ENCODE data around the gene PRAMEF5. TPM values are rescaled to one million over a fixed set of nuclear protein-coding genes. Genes with fewer than 3 reads are reported as not detected.
"Not testable (repeated sequence)": the region's sequence is repeated elsewhere in the genome, so short reads cannot be mapped to it uniquely, and the experiment has no call there.

Gene PRAMEF5
- total RNA-seq (ENCODE audit: low replicate concordance) = not detected in 2 replicates
- long read RNA-seq = 0 reads

DNA sequence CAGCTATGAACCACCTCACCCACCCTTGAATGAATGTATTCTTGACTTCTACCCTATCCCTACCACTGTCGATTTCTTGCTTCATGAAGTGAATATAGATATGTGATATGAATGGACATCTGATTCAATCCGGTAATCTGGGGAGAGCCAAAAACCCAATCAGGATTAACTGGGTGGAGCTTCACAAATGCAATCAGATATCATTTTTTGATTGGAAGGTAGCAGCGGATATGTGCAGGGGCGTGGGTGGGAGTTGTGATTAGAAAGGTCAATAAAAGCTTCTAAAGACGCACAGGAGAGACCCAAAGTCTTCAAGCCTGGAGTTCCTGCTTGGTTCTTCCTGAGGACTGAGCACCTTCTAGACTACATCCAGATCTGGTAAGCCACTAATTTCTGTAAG lies at the start of gene PRAMEF5:
TSS of gene PRAMEF5 (plus strand) at position 301 of the 400 bp plus-strand sequence. CDS start 5,071 bp downstream, outside the sequence.
- not testable (repeated sequence) for DNase-seq (ENCODE audit: extremely low spot score, unreplicated experiment); H3K27me3 Mint-ChIP-seq; H3K4me3 Mint-ChIP-seq; H3K36me3 Mint-ChIP-seq; H3K27ac Mint-ChIP-seq; H3K4me1 Mint-ChIP-seq (ENCODE audit: unreplicated experiment); H3K9me3 Mint-ChIP-seq

GRCh38 chr1:13208712-13209111 lies 45.3 kb upstream of the PRAMEF5 start:
- H3K4me1 Mint-ChIP-seq (ENCODE audit: unreplicated experiment); H3K4me3 Mint-ChIP-seq; DNase-seq (ENCODE audit: extremely low spot score, unreplicated experiment); H3K27ac Mint-ChIP-seq; H3K27me3 Mint-ChIP-seq; H3K9me3 Mint-ChIP-seq; H3K36me3 Mint-ChIP-seq: not testable (repeated sequence)

DNA sequence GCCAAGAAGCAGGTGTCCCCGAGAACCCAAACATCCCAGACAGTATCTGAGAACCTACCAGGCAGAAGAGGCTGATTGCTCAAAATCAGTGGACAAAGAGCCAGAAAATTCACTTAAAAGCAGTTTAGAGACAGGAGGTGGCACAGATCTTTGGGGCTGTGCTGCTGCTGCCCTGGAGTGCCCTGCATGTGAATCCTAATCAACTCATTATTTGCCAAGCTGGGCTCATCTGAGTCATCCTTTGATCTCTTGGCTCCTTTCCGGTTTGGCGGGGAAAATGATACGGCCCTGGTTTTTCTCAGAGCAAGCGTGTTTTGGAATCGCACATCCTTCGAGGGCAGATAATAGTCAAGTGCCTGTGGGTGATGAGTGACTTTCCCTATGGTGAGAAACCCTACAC lies 37.4 kb upstream of the PRAMEF5 start:
- H3K36me3 Mint-ChIP-seq; H3K4me3 Mint-ChIP-seq; H3K4me1 Mint-ChIP-seq (ENCODE audit: unreplicated experiment); DNase-seq (ENCODE audit: extremely low spot score, unreplicated experiment); H3K27ac Mint-ChIP-seq; H3K27me3 Mint-ChIP-seq; H3K9me3 Mint-ChIP-seq: not testable (repeated sequence)

- not testable (repeated sequence) for H3K36me3 Mint-ChIP-seq; H3K27ac Mint-ChIP-seq; H3K27me3 Mint-ChIP-seq; H3K4me3 Mint-ChIP-seq; DNase-seq (ENCODE audit: extremely low spot score, unreplicated experiment); H3K9me3 Mint-ChIP-seq; H3K4me1 Mint-ChIP-seq (ENCODE audit: unreplicated experiment)
These were observed 34.8 kb upstream of the PRAMEF5 start for GRCh38 chr1:13219203-13219602.

GRCh38 chr1:13222788-13223187 lies 31.2 kb upstream of the PRAMEF5 start:
- peaks cover 12% of the 10 kb centered on the region for H3K9me3 Mint-ChIP-seq
- H3K36me3 Mint-ChIP-seq; DNase-seq (ENCODE audit: extremely low spot score, unreplicated experiment); H3K4me3 Mint-ChIP-seq; H3K27ac Mint-ChIP-seq; H3K4me1 Mint-ChIP-seq (ENCODE audit: unreplicated experiment); H3K27me3 Mint-ChIP-seq: not testable (repeated sequence)

DNA sequence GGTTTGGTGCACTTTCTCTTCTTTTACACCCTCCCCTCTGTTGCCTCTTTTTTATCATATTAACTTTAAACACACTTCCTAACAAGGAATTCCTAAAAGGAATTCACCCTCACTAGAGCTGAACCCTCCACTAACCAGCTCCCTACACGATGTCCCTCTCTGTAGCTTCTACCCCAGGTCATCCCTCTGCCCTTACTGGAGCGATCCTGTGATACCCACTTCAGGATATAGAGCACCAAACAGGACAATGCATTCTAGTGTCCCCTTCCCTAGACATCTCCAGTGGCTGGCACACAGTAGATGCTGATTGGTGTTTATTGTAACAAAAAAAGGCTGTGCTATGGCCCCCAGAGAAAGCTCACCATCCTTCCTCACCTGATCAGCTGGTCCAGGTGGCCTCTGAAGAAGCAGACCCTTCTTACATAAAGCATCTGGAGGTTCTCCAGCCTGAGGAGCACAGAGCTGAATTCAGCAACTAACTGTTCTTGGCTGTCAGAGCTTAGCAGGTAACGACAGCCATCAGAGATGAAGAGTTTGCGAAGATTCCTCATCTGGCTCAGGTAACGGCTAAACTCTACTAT lies 29.4 kb upstream of the PRAMEF5 start:
- Mint-ChIP-seq H3K4me3 (no peak overlapping the region), H3K27me3 (no peaks in the 10 kb centered on the region), H3K36me3 (no peaks in the 10 kb centered on the region), H3K27ac (no peak overlapping the region), H3K9me3 (peaks cover 12% of the 10 kb centered on the region), H3K4me1 (ENCODE audit: unreplicated experiment) (no peaks in the 10 kb centered on the region)
- DNase-seq (ENCODE audit: extremely low spot score, unreplicated experiment) = peak; percentile 62
- no peak for TF ChIP-seq CTCF (conservative IDR thresholded peaks at IDR 0.05)

- not testable (repeated sequence) for H3K36me3 Mint-ChIP-seq; H3K27me3 Mint-ChIP-seq; H3K4me3 Mint-ChIP-seq; H3K27ac Mint-ChIP-seq; H3K4me1 Mint-ChIP-seq (ENCODE audit: unreplicated experiment)
- DNase-seq (ENCODE audit: extremely low spot score, unreplicated experiment) = peak; percentile 66
- peaks cover 12% of the 10 kb centered on the region for H3K9me3 Mint-ChIP-seq
These were observed 28.3 kb upstream of the PRAMEF5 start, which contains the start of gene PRAMEF18 for GRCh38 chr1:13225675-13226204. PRAMEF18 (minus strand) TSS chr1:13226154; CDS start chr1:13226106, 48 bp downstream.

DNA sequence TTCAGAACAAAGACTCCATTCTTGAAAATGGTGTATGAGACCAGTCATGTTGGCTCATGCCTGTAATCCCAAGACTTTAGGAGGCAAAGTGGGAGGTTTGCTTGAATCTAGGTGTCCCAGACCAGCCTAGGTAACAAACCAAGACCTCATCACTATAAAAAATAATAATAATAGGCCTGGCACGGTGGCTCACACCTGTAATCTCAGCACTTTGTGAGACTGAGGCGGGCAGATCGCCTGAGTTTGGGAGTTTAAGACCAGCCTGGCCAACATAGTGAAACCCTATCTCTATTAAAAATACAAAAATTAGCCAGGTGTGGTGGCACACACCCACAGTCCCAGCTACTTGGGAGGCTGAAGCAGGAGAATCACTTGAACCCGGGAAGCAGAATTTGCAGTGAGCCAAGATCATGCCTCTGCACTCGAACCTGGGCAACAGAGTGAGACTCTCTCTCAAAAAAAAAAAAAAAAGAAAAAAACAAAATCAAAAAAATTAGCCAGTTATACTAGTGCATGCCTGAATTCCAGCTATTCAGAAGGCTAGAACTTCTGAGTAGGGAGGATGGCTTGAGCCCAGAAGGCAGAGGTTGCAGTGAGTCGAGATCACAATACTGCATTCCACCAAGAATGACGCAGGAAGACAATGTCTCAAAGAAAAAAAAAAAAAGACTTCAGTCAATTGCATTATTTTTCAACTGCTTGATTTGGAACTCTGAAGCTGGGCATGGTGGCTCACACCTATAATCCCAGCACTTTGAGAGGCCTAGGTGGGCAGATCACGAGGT lies 26.5 kb upstream of the PRAMEF5 start:
- H3K4me3 Mint-ChIP-seq; H3K36me3 Mint-ChIP-seq; H3K27me3 Mint-ChIP-seq; H3K4me1 Mint-ChIP-seq (ENCODE audit: unreplicated experiment); H3K27ac Mint-ChIP-seq: not testable (repeated sequence)
- peaks cover 12% of the 10 kb centered on the region for H3K9me3 Mint-ChIP-seq
- DNase-seq (ENCODE audit: extremely low spot score, unreplicated experiment) = peak; percentile 45

DNA sequence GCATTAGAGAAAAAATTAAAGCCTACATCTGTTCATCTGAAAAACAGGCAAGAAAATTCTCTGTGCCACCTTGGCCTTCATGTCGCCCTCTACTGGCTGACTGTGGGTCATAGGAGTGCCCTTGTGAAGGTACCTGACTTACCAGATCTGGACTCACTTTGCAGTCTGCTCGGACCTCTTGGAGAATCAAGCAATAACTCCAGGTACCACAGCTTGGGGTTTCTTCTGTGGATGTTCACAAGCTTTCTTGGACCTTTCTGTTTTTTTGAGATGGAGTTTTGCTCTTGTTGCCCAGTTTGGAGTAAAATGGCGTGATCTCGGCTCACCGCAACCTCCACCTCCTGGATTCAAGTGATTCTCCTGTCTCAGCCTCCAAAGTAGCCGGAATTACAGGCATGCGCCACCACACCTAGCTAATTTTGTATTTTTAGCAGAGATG lies 25.6 kb upstream of the PRAMEF5 start:
- H3K27ac Mint-ChIP-seq = no peak overlapping the region
- DNase-seq (ENCODE audit: extremely low spot score, unreplicated experiment) = peak; percentile 42
- H3K27me3 Mint-ChIP-seq = no peaks in the 10 kb centered on the region
- H3K36me3 Mint-ChIP-seq = no peaks in the 10 kb centered on the region
- no peaks in the 10 kb centered on the region for H3K4me1 Mint-ChIP-seq (ENCODE audit: unreplicated experiment)
- no peak overlapping the region for H3K4me3 Mint-ChIP-seq
- peaks cover 12% of the 10 kb centered on the region for H3K9me3 Mint-ChIP-seq
- no peak for TF ChIP-seq CTCF (conservative IDR thresholded peaks at IDR 0.05)

GRCh38 chr1:13230096-13230495 lies 23.9 kb upstream of the PRAMEF5 start:
- H3K27me3 Mint-ChIP-seq; H3K9me3 Mint-ChIP-seq; H3K27ac Mint-ChIP-seq; H3K36me3 Mint-ChIP-seq; H3K4me1 Mint-ChIP-seq (ENCODE audit: unreplicated experiment); H3K4me3 Mint-ChIP-seq: not testable (repeated sequence)
- peak; percentile 13 for DNase-seq (ENCODE audit: extremely low spot score, unreplicated experiment)

GRCh38 chr1:13230601-13231000 lies 23.4 kb upstream of the PRAMEF5 start:
- H3K27ac Mint-ChIP-seq; H3K36me3 Mint-ChIP-seq; H3K4me1 Mint-ChIP-seq (ENCODE audit: unreplicated experiment); H3K4me3 Mint-ChIP-seq; H3K27me3 Mint-ChIP-seq; DNase-seq (ENCODE audit: extremely low spot score, unreplicated experiment); H3K9me3 Mint-ChIP-seq: not testable (repeated sequence)
